ENCODE measurements around the gene SPRN.
"Not testable (repeated sequence)": the region's sequence is repeated elsewhere in the genome, so short reads cannot be mapped to it uniquely, and the experiment has no call there.

GRCh38 chr10:133431888-133432613 is 7.6 kb upstream of the SPRN start:
- not testable (repeated sequence) for TF ChIP-seq CTCF (conservative IDR thresholded peaks at IDR 0.05; ENCODE audit: low read depth, low read length); POLR2A (IDR thresholded peaks at IDR 0.05; ENCODE audit: low read depth, low read length); MAFK (IDR thresholded peaks at IDR 0.05; ENCODE audit: low read depth, low read length); BHLHE40 (IDR thresholded peaks at IDR 0.05; ENCODE audit: low read depth, low read length); MXI1 (IDR thresholded peaks at IDR 0.05; ENCODE audit: borderline replicate concordance, low read depth, low read length); SMC3 (IDR thresholded peaks at IDR 0.05; ENCODE audit: low read depth, low read length); RCOR1 (IDR thresholded peaks at IDR 0.05; ENCODE audit: insufficient replicate concordance, low read length); CHD1 (IDR thresholded peaks at IDR 0.05; ENCODE audit: low read depth, low read length); ELK1 (IDR thresholded peaks at IDR 0.05; ENCODE audit: borderline replicate concordance, low read depth, low read length); FOS (IDR thresholded peaks at IDR 0.05; ENCODE audit: low read depth, low read length); RAD21 (IDR thresholded peaks at IDR 0.05; ENCODE audit: low read length)
- TF ChIP-seq, protein P1, sequence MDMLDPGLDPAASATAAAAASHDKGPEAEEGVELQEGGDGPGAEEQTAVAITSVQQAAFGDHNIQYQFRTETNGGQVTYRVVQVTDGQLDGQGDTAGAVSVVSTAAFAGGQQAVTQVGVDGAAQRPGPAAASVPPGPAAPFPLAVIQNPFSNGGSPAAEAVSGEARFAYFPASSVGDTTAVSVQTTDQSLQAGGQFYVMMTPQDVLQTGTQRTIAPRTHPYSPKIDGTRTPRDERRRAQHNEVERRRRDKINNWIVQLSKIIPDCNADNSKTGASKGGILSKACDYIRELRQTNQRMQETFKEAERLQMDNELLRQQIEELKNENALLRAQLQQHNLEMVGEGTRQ (IDR thresholded peaks at IDR 0.05; ENCODE audit: low read depth, low read length), result not testable (repeated sequence)

Measured in IMR-90 (cell line).